GM04503 (cell line): Measurements from ENCODE around the gene PRDM16.

Experiments used
- DNase-seq: peaks from one replicate; pipeline ENCODE4 v3.0.0-alpha.2; 2012; ENCODE audit warnings: low read depth

Gene PRDM16

DNA sequence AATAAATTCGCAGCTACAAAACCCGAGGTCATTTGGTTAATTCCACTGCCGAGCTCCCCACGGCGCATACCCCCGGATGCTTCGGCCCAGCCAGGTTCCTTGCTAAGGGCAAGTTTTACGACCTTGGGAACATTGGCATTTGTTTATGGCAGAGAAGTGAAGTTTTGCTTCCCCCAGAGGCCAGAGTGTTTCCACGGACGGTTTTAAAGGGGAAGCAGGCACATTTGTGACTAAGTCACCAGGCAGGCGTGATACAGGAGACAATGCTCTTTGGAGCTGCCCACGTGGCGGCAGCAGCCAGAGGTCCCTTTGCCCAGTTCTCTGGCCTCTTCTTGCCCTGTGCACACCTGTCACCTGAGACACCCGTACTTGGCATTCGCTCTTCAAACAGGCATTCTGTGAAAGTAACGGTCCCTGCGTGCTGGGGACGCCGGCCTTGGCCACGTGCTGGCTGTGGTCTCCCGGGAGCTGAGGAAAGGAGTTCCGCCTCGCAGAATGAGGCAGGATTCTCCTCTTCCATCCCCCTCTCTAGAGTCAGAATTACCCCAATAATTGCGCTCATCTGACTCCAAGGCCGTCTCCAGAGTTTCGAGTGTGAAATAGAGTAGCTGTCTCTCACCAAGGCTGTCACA is 138.3 kb downstream of the PRDM16 start:
- no peak for DNase-seq

GRCh38 chr1:3208819-3209200 is 139.8 kb downstream of the PRDM16 start:
- no peak for DNase-seq

GRCh38 chr1:3209201-3209600 is 140.2 kb downstream of the PRDM16 start:
- no peak for DNase-seq

DNA sequence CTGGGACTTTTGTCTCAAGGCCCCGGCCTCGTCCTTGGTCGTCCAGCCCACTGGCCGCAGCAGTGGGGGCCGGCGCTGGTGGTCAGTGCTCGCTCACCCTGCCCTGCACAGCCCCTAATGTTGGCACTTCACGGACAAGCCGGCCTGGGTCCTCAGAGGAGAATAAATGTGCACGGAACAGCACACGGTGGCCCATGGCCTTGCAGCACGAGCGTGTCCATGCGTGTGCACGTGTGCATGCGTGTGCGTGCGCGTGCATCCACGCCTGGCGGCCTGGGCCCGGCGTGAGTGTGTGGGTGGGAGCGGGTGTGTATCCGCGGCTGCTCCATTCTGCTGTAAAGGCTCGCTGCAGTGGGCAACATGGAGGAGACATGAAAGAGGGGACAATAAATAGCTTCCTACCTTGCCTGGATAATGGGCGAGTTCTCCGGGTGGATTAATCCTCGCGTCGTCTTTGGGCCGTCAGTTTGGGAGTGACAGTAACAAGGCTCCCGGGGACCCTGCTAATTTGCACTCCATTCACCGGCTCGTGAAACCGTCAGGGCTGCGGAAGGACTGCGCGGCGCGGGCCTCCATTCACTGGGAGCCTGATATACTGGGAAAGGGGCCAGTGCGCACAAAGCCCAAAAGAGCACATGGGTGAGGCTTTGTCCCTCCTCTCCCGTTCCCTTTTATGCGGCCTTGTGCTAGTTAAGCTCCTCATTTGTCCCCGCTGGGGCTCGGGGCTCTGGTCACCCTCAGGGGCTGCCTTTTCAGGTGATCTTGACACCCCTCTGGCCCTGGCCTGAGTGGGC is 142.8 kb downstream of the PRDM16 start:
- DNase-seq, result no peak

- no peak for DNase-seq
Measured at GRCh38 chr1:3212453-3213355, 143.7 kb downstream of the PRDM16 start.

DNA sequence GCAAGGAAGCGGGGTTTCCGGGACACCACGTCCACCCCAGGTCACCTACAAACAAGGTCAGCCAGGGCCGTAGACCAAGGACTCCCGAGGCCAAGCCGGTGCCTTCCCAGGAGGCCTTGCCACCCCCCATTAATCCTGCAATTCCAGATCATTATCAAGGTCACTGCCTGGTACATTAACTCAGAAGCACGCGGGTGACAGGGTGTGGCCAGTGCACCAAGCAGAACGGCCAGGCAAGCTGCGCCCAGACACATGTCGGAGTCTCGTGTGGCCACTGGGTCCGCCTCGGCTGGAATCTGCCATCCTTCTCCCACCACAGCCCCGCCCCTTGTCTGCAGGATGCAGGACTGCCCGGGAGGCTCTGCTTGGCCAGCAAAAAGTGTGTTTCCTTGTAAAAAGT is 144.7 kb downstream of the PRDM16 start:
- no peak for DNase-seq

- no peak for DNase-seq
Measured at GRCh38 chr1:3215198-3216014, 146.4 kb downstream of the PRDM16 start.

DNA sequence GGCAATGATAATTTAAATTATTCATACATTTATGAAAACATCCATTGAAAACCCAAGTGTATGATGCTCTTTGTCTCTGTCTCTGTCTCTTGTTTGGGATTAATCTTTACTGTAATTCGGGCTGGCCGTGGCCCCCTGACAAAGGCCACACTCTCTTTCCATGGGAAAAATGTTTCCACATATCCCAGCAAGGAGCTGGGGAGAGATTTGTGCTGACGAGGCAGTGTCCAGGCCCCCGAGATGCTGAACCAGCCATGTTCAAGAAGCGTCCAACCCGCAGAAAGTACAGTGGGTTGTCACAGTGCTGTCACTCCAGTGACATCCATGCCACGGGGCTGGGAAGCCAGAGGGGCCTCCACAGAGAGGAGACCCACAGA is 147.0 kb downstream of the PRDM16 start:
- no peak for DNase-seq

DNA sequence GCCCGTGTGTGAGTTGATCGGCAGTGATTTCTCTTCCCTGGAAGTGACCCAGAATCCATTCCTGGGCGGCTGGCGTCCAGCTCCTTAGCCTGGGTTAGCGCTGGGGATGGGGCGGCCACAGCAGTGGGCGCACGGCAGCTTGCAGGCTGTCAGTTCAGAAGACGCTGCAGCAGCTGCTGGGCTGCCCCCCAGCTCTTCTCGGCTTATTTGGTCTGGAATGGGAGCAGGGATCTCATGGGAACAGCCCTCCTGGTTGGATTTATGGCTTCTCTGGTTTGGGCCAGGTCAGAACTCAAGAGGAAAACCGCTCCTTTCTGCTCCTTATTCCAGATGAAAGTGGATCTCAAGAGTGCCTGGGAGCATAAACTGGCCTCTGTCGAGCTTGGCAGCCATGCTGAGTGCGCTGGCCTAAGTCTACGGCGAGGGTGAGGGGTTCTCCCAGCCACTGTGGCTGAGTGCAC is 148.2 kb downstream of the PRDM16 start:
- no peak for DNase-seq

DNA sequence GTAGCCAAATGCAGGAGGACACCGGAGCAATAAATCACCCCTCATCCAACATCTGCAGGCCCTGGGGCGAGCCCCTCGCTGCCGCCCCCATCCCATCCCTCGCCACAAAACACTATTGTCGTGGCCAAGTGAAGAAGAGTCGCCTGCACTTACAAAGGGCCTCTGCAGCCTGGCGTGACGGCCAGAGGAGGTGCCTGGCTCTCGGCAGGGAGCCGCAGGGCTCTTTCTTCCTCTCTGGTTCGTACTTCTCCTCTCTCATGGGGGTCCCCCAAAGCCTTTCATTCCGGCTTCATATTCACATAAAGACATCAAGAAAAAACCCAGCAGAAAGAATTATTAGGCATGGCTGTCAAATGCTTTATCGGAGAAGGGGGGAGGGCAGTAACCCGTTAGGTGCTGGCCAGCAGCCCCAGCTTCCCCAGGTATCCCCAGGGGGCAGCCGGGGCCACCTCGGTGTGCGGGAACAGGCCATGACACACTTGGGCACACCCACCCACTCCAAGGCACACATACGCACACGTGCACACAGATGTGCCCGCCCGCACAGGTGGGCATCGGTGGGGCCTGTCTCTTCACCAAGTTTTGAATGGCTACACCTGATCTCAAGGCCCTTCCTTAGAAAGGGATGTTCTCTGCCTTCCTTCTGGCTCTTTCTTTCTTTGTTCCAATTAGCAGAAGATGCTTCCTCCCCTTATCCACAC is 149.1 kb downstream of the PRDM16 start:
- DNase-seq, result no peak

DNA sequence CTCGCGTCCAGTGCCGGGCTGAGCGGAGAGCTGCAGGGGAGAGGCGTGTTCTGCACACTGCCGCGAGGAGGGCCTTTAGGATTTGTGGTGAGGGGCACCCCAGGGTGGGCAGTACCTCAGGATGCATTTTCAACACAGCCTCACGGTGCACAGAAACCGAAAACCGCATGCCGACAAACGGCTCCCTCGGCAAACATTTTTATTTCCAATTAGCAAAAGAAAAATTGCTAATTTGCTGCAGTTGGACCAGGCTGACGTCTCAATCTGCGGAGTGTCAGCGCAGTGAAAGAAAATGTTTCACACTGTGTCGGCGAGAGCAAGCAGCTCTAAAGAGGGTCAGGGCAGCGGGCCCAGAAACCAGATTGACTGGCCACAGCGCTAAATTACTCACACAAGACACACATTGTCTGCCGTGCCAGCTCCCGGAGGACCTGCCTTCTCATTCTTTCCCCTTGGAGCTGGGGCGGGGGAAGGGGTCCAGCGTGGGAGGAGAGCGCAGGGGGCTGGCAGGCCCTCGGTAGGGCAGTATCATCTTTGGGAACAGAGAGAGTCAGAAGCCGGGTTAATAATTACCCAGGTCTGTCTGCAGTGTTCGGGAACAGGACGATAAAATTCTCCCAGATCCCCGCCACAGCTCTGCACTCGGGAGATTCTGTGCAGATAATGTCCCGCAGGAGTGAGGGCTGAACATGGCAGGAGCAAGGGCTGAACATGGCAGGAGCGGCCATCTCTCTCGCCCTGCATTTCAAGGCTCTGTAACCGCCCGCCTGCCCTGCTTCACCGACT is 150.2 kb downstream of the PRDM16 start:
- peak; percentile 2 for DNase-seq

DNA sequence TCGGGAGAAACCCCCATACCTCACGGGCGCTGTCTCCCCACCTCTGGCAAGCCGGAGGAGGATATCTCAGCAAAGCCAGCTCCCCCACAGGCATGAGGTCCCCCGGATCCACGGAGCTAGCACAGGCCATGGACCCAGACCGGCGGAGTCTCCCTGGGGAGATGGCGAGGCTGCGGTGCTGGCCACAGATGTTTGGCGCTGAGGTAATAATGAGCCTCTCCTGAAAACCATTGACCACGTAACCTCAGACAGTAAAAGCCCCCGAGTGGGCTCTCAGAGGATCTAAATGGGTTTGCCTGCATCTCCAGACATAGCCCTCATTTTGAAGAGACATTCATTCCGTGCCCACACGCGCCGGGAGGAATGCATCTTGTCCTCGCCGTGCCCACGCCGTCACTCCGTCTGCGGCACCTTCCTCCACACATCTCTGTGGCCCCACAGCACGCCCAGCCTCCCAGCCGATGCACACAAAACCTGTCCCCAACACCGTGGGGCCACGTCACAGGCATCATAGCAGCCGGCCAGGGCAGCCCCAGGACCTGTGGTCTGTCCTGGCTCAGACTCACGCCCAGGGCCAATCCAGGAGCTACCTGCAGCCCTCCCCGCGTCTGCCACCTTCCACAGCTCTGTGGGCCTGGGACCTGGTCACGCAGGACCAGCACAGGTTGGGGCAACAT is 150.9 kb downstream of the PRDM16 start:
- DNase-seq, result no peak

DNA sequence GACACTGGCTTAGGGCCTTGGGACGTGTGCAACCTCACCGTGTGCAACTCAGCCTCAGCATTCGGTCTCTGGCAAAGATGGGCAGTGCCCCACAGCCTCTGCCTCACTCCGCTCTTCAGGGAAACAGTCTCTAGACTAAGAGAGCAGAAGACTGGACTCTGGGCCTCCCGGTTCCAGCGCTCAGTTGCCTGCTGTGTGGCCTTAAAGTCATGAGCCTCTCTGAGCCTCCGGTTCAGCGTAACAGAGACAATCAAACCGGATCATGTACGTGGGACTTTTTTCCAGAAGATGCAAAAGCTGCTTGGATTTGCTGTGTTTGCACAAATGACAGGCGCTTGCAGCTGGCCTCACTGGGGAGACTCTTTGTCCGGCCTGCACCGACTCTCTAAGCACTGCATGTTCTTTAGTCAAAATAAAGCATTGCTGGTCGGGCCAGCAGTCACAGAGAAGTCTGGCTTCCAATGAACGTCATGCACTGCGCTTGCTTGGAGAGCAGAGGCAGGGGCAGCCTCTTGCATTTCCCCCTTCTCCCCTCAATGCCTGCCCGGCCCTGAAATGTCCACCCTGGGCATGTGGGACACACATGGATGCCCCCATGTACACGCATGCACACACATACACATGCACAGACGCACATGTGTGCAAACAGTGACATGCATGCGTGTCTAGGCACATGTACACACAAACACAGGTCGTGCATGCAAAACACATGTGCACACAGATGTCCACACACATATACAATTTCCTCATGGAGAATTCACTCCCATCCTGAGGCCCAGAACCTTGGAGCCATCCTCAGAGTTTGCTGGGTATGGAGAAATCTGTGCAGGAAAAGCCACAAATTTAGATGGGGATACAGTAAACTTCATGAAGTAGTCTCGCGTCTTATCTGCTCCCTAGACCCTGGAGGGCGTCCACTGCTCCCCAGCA is 152.4 kb downstream of the PRDM16 start:
- no peak for DNase-seq

- no peak for DNase-seq
Measured at GRCh38 chr1:3222042-3222692, 153.2 kb downstream of the PRDM16 start.

GRCh38 chr1:3225661-3226060 is 156.7 kb downstream of the PRDM16 start:
- no peak for DNase-seq

DNA sequence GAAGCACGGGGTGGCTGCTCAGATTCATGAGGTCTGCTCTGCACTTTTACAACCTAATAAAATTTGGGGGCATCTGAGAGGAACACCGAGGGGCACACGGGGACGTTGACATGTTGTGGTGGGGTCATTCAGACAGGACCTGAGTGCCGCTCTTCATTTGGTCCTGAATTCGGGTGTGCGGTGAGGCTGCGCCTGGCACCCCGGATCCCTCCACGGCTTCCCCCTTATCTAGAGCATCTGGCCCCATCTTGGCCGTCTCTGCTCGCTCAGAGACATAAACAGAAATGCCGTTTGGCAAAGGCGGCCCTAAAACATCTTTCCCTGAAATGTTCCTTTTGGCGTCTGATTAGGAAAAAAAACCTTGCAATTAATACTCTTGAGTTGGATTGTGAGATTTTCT is 157.2 kb downstream of the PRDM16 start:
- DNase-seq, result no peak

DNA sequence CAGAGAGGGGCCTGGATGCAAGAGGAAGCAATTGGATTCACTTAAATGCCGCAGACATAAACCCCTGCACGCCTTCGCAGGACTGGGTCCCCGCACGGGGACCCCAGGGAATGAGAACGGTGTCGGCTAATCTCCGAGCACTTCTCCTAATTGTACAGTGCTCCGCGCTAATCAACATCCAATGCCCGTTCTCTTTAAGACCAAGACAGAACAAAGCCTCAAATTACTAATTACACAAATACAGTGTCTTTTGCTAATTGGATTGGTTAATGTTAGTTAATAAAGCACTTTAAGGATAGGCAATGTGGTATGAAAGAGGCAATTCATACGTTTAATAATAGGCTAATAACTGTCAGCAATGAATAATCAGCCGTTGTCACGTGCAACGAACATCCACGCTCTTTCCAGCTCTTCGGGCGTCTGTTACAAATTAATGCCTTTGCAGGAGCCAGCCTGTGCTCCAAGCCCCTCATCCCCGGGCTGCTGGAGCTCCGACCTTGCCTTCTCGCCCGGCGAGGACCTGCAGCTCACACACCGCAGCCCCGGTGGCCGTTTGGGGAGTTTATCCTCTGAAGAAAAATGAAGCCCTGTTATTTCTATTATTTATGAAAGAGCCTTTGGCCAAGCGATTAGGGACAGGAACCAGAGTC is 157.8 kb downstream of the PRDM16 start:
- no peak for DNase-seq

- DNase-seq, result no peak
Measured at GRCh38 chr1:3227351-3227704, 158.3 kb downstream of the PRDM16 start.
